Uterus (tissue), 4 donors: ENCODE results near the gene GRM5. TPM values are rescaled to one million over a fixed set of nuclear protein-coding genes. Genes with fewer than 3 reads are reported as not detected.
"Not testable (repeated sequence)": the region's sequence is repeated elsewhere in the genome, so short reads cannot be mapped to it uniquely, and the experiment has no call there.

ENCODE experiments used
- DNase-seq, 2 donors: peaks; one replicate each; pipeline ENCODE4 v3.0.0-alpha.2; 2019 to 2020
- H3K27ac ChIP-seq, 2 donors: fragments of 200-600 bp; sonication (generic); 1 replicate in 1 of 2; 2 replicates in 1 of 2; pipeline ENCODE4 v1.5.1; 2016 to 2018
- H3K27me3 ChIP-seq, 2 donors: fragments of 200-600 bp; sonication (generic); one replicate each; pipeline ENCODE4 v1.5.1; 2018 to 2019; ENCODE audit warnings: control low read depth in 1 of 2
- H3K36me3 ChIP-seq, 2 donors: fragments of 200-600 bp; sonication (generic); one replicate each; pipeline ENCODE4 v1.5.1; 2019; ENCODE audit warnings: control low read depth in 1 of 2
- H3K4me1 ChIP-seq, 2 donors: fragments of 200-600 bp; sonication (generic); one replicate each; pipeline ENCODE4 v1.5.1; 2018 to 2019; ENCODE audit warnings: control low read depth in 1 of 2
- H3K4me3 ChIP-seq, 2 donors: fragments of 200-600 bp; sonication (generic); 1 replicate in 1 of 2; 2 replicates in 1 of 2; pipeline ENCODE4 v1.5.1; 2018 to 2019; ENCODE audit warnings: mild to moderate bottlenecking in 1 of 2
- H3K9me3 ChIP-seq, 2 donors: fragments of 200-600 bp; sonication (generic); one replicate each; pipeline ENCODE4 v1.5.1; 2019; ENCODE audit warnings: control low read depth in 1 of 2
- CTCF ChIP-seq, 4 experiments: fragments of 200-600 bp in 2 of 4; fragments of 450-650 bp in 2 of 4; sonication (generic) in 2 of 4; IDR thresholded peaks; one replicate each; pipeline ENCODE4 v1.5.1; 2016 to 2019; ENCODE audit warnings: antibody characterized with exemption in 4 of 4, mild to moderate bottlenecking in 2 of 4, moderate library complexity in 1 of 4
- POLR2A ChIP-seq, 2 donors: fragments of 450-650 bp; IDR thresholded peaks; one replicate each; pipeline ENCODE4 v1.6.1; 2016; ENCODE audit warnings: antibody characterized with exemption in 2 of 2, mild to moderate bottlenecking in 1 of 2, moderate library complexity in 1 of 2
- intact Hi-C: fragments of 100-400 bp; cut with DNase I; formaldehyde crosslinking; loops from one replicate; pipeline ENCODE4 v1.15.1; 2023; ENCODE audit warnings: low total_unique reads
- total RNA-seq, 4 donors: library from RNA; depleted of rRNA in 3 of 4; stranded (reverse); fragments of >200 nt in 3 of 4; gene quantifications; one replicate each; pipeline versions ENCODE4 v1.1.0 to v1.2.4, GENCODE V29; 2014 to 2023
- donor health status: DM: yes; HTN: yes; CAD: no.

Gene GRM5
- total RNA-seq, 4 donors from 2014 or later: under 0.01 to 2.2 TPM; not detected in 2

DNA sequence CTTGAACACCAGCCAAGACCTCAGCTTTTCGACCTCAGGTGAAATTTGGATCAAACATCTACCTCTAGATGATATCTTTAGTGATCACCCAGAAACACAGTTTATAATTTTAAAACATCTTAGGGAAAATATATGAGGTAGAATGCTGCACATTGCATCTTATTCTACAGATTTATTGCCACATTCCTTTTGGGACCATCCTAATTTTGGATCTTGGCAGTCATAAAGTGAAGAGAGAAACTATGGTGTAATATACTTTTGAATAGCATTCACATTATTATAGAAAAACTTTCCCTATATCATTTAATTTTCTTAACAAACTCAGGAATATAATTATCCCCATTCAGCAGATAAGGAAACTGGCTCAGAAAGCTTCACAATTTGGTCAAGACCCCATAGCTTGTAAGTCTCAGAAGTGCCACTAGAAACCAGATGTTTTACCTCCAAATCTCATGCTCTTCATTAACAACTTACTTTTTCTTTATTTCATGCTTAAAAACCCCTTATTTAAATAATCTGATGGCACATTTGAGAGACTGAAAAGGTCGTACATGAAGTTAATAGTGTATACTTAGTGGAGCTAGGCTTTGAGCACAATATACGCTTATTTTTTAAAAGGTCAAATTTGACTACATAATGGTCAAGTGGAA is 529.0 kb downstream of the GRM5 start:
- Histone ChIP-seq H3K36me3 (no peaks in the 10 kb centered on the region), H3K4me1 (no peaks in the 10 kb centered on the region), H3K4me3 (no peak overlapping the region), H3K27ac (no peak overlapping the region), H3K9me3 (no peaks in the 10 kb centered on the region), H3K27me3 (no peaks in the 10 kb centered on the region)
- intact Hi-C loops: no loop called here
- TF ChIP-seq POLR2A (IDR thresholded peaks at IDR 0.05) (no peak), CTCF (IDR thresholded peaks at IDR 0.05) (no peak)
- DNase-seq: no peak

DNA sequence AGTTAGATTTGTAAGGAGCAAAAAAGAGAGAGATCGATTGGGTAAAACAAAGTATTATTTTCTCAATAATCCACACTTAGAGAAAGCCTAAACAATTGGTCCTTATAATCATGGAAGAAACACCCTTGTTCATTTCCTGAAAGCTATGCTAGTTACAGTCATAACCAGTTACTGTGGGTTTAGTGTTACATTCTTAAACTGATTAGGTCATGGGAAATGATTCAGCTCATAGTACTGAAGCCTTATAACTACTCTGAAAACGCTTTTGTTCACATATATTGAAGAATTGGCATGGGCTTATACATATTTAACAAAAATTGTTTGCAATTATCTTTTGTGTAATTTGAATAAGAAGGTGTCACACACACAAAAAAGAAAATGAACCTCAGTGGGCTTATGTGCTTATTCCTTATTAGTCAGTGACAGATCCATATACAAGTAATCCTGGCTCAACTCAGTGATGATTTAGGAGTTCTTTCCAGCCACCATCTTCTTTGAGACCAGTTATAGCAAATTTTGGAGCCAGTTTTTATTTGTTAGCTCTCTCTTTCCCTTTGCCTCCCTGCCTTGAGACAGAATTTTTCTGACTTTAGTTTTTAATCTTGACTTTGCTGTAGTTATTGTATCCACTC is 529.8 kb downstream of the GRM5 start:
- intact Hi-C loops: no loop called here

DNA sequence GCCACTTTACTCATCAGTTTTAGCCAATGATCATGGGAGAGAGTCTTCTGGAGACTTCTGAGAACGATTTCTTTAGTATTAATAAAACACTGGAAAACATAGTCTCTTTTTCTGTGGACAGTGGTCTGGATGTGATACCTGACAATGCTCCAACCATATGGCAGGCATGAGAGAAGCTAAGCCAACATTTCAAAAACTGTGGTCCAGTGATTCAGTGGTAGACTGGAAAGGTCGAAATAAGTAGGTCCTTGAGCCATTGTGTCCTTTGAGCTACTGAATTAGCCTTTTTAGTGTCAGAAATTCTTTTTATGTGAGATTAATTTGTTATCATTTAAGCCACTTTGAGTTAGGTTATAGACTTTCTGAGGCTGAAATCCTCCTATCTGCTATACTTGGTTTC is 530.5 kb downstream of the GRM5 start:
- H3K27ac ChIP-seq: no peak overlapping the region
- intact Hi-C loops: no loop called here
- H3K9me3 ChIP-seq: no peaks in the 10 kb centered on the region
- H3K27me3 ChIP-seq: no peaks in the 10 kb centered on the region
- H3K4me3 ChIP-seq: no peak overlapping the region
- no peak for DNase-seq
- no peaks in the 10 kb centered on the region for H3K4me1 ChIP-seq
- no peaks in the 10 kb centered on the region for H3K36me3 ChIP-seq
- TF ChIP-seq CTCF (IDR thresholded peaks at IDR 0.05): no peak
- TF ChIP-seq POLR2A (IDR thresholded peaks at IDR 0.05): no peak

More for the DNA sequence above, 529.8 kb downstream of the GRM5 start:
- Histone ChIP-seq H3K27ac (no peak overlapping the region), H3K27me3 (no peaks in the 10 kb centered on the region), H3K9me3 (no peaks in the 10 kb centered on the region), H3K4me1 (no peaks in the 10 kb centered on the region), H3K4me3 (no peak overlapping the region), H3K36me3 (no peaks in the 10 kb centered on the region)
- TF ChIP-seq POLR2A (IDR thresholded peaks at IDR 0.05) (no peak), CTCF (IDR thresholded peaks at IDR 0.05) (no peak)
- DNase-seq: no peak

DNA sequence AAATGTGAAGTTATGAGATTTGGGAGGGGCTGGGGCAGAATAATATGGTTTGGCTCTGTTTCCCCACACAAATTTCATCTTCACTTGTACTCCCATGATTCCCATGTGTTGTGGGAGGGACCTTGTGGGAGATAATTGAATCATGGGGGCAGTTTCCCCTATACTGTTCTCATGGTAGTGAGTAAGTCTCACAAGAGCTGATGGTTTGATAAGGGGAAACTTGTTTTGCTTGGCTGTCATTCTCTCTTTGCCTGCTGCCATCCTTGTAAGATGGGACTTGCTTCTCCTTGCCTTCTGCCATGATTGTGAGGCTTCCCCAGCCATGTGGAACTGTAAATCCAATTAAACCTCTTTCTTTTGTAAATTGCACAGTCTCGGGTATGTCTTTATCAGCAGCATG is 531.1 kb downstream of the GRM5 start:
- H3K27ac ChIP-seq, intact Hi-C loops, DNase-seq, H3K4me3 ChIP-seq, H3K27me3 ChIP-seq, H3K4me1 ChIP-seq, H3K9me3 ChIP-seq, H3K36me3 ChIP-seq: not testable (repeated sequence)

DNA sequence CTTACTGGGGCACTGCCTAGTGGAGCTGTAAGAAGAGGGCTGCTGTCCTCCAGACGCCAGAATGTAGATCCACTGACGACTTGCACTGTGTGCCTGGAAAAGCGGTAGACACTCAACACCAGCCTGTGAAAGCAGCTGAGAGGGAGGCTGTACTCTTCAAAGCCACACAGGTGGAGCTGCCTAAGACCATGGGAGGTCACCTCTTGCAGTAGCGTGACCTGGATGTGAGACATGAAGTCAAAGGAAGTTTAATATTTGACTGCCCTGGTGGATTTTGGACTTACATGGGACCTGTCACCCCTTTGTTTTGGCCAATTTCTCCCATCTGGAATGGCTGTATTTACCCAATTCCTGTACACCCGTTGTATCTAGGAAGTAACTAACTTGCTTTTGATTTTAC is 531.6 kb downstream of the GRM5 start:
- intact Hi-C loops: no loop called here
- TF ChIP-seq POLR2A (IDR thresholded peaks at IDR 0.05) (no peak), CTCF (IDR thresholded peaks at IDR 0.05) (no peak)
- no peaks in the 10 kb centered on the region for H3K27me3 ChIP-seq
- DNase-seq: no peak
- H3K4me3 ChIP-seq: no peak overlapping the region
- no peaks in the 10 kb centered on the region for H3K4me1 ChIP-seq
- no peaks in the 10 kb centered on the region for H3K36me3 ChIP-seq
- no peaks in the 10 kb centered on the region for H3K9me3 ChIP-seq
- no peak overlapping the region for H3K27ac ChIP-seq
